Muscle layer of duodenum (tissue), 2 donors: ENCODE data around the gene GLIS1.

ENCODE experiments used
- H3K27ac ChIP-seq: one replicate; pipeline ENCODE4 v1.7.0; 2013; ENCODE audit warnings: mild to moderate bottlenecking, low read length
- H3K27me3 ChIP-seq: one replicate; pipeline ENCODE4 v1.7.0; 2013; ENCODE audit warnings: low read depth, mild to moderate bottlenecking, control low read depth, low read length
- H3K36me3 ChIP-seq, 2 donors: one replicate each; pipeline ENCODE4 v1.7.0; 2013; ENCODE audit warnings: low read length in 2 of 2, control low read depth in 1 of 2, mild to moderate bottlenecking in 1 of 2; ENCODE audit not compliant: insufficient read depth in 2 of 2, control insufficient read depth in 1 of 2
- H3K4me1 ChIP-seq, 2 donors: one replicate each; pipeline ENCODE4 v1.7.0; 2013; ENCODE audit warnings: low read length in 2 of 2, mild to moderate bottlenecking in 2 of 2, control low read depth in 1 of 2, moderate library complexity in 1 of 2; ENCODE audit not compliant: insufficient read depth in 2 of 2, control insufficient read depth in 1 of 2
- H3K4me3 ChIP-seq, 2 donors: one replicate each; pipeline ENCODE4 v1.7.0; 2013; ENCODE audit warnings: low read length in 2 of 2, low read depth in 1 of 2, mild to moderate bottlenecking in 1 of 2
- H3K9me3 ChIP-seq, 2 donors: one replicate each; pipeline ENCODE4 v1.7.0; 2013; ENCODE audit warnings: low read length in 2 of 2, control low read depth in 1 of 2, mild to moderate bottlenecking in 1 of 2; ENCODE audit not compliant: control insufficient read depth in 1 of 2
- donor health status: healthy.

GLIS1 gene

GRCh38 chr1:53627666-53628065 is 111.3 kb downstream of the GLIS1 start:
- no peaks in the 10 kb centered on the region for H3K4me1 ChIP-seq
- H3K27me3 ChIP-seq, result no peaks in the 10 kb centered on the region
- H3K9me3 ChIP-seq, result no peaks in the 10 kb centered on the region
- no peaks in the 10 kb centered on the region for H3K36me3 ChIP-seq
- no peak overlapping the region for H3K27ac ChIP-seq
- H3K4me3 ChIP-seq, result no peak overlapping the region

GRCh38 chr1:53627031-53627430 is 111.9 kb downstream of the GLIS1 start:
- Histone ChIP-seq H3K36me3 (no peaks in the 10 kb centered on the region), H3K4me3 (no peak overlapping the region), H3K27me3 (no peaks in the 10 kb centered on the region), H3K4me1 (no peaks in the 10 kb centered on the region), H3K9me3 (no peaks in the 10 kb centered on the region), H3K27ac (no peak overlapping the region)

DNA sequence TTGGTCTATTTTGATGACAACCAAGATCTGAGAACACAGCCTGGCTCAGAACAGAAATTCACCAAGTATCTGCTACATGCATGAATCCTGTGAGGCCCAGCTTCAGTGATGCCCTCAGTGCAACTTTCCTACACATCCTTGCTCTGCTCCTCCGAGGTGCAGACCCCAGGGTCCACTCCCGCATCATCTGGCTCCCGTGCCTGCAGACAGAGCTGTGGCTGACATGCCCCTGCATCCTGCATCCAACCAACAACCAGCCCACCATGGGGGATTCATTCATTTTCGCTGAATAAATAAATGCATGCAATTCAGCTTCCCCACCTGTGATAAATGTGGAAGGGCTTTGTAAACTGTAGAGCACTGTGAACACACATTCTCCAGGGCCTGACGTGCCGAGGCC is 112.3 kb downstream of the GLIS1 start:
- H3K36me3 ChIP-seq, result no peaks in the 10 kb centered on the region
- no peak overlapping the region for H3K4me3 ChIP-seq
- no peak overlapping the region for H3K27ac ChIP-seq
- no peaks in the 10 kb centered on the region for H3K27me3 ChIP-seq
- H3K4me1 ChIP-seq, result no peaks in the 10 kb centered on the region
- no peaks in the 10 kb centered on the region for H3K9me3 ChIP-seq

DNA sequence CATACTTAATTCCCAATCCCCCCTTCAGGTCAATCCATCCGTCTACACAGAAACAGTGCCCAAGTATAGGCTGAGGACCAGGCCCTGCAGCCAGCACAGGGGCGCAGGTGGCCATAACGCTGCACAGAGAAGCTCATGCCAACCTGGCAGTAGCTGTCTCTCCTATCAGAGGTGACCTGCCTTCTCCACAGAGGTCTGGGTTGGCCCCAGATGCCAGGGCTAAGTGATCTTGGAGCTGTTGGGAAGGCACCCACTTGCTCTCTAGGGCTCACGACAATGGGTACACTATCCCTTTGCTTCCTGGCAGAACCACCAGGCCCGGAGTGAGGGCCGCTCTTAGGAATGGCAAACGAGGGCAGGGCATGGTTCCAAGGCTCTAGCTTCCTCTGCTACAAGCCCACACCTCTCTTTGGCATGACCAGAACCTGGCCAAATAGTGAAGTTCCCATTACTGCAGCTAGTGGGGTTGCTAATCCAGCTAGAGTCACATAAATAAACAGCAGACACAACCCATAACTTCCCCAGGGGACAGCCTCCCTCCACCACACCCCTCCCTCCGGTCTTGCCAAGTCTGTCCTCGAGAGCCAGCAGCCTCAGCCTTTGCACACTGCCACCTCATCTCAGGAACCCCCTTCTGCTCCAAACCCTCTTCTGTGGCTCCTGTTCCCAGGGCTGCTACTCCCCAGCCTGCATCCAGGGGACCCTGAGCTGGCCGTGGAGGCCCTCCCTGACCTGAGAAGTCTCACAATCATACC is 113.0 kb downstream of the GLIS1 start:
- Histone ChIP-seq H3K4me1 (no peaks in the 10 kb centered on the region), H3K27me3 (no peaks in the 10 kb centered on the region), H3K9me3 (no peaks in the 10 kb centered on the region), H3K4me3 (no peak overlapping the region), H3K27ac (no peak overlapping the region), H3K36me3 (no peaks in the 10 kb centered on the region)

DNA sequence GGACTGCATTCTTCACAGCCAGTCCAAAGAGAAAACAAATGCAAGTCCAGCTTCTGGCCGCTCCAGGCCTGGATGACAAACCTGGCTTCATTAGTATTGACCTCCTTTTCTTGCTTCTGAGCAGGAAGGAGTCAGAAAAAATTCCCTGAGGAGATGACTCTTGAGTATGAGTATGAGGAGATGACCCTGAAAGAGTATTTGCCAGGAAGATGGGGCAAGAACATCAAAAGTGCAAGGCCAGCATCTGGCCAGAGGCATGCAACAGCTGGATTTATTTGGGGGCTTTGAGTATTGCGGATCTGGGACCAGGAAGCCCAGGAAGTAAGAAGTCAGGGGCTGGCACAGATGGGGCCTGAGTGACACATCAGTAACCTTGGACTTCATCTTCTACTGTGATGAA is 113.9 kb downstream of the GLIS1 start:
- Histone ChIP-seq H3K27ac (no peak overlapping the region), H3K36me3 (no peaks in the 10 kb centered on the region), H3K4me3 (no peak overlapping the region), H3K9me3 (no peaks in the 10 kb centered on the region), H3K27me3 (no peaks in the 10 kb centered on the region), H3K4me1 (peaks cover 0 to 6% of the 10 kb centered on the region in 2 donors)

- Histone ChIP-seq H3K4me3 (no peak overlapping the region), H3K4me1 (peaks cover 0 to 7% of the 10 kb centered on the region in 2 donors), H3K27ac (no peak overlapping the region), H3K27me3 (no peaks in the 10 kb centered on the region), H3K36me3 (no peaks in the 10 kb centered on the region), H3K9me3 (no peaks in the 10 kb centered on the region)
Observed at GRCh38 chr1:53622531-53622930, 116.4 kb downstream of the GLIS1 start.

GRCh38 chr1:53621144-53621543 is 117.8 kb downstream of the GLIS1 start:
- no peak overlapping the region for H3K27ac ChIP-seq
- peaks cover 0 to 7% of the 10 kb centered on the region in 2 donors for H3K4me1 ChIP-seq
- H3K27me3 ChIP-seq, result no peaks in the 10 kb centered on the region
- no peaks in the 10 kb centered on the region for H3K36me3 ChIP-seq
- no peaks in the 10 kb centered on the region for H3K9me3 ChIP-seq
- H3K4me3 ChIP-seq, result no peak overlapping the region

DNA sequence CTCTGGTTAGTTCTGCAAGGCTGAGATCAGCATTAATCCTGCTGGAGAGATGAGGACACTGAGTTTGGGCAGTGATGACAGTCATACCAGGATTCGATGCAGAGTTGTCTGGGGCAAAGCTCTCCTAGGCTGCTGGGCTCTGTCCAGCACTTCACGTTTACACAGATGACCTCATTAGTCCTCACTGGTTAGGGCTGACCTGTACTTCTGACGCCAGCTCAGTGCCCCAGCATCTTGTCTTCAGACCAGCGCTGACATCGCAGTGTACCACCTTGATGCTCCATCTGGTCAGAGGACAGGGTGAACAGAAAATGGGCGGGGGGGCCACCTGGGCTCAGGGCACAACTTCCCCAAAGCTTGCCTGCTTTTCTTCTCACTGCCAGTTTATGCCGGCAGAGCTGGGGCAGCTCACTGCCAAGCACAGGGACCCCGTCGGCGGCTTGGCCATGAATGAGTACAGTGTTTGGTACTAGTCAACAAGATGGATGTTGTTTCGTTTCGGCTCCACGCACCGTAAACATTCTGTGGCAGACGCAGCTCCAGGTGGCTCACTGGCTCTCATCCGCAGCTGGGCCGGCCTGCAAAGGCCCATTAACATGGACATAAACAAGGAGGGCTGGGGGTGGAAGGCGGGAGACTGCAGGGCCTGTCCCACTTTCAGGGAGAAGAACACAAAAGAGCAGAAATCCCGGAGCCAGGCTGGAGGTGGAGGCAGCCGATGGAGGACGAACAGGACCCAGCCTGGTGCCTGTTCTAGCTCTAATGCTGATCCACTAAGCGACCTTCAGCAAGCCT is 118.7 kb downstream of the GLIS1 start:
- no peaks in the 10 kb centered on the region for H3K9me3 ChIP-seq
- H3K27ac ChIP-seq, result no peak overlapping the region
- H3K4me3 ChIP-seq, result peak overlapping the region in 1 of 2 donors; percentile 18
- H3K4me1 ChIP-seq, result peaks cover 0 to 7% of the 10 kb centered on the region in 2 donors
- no peaks in the 10 kb centered on the region for H3K27me3 ChIP-seq
- no peaks in the 10 kb centered on the region for H3K36me3 ChIP-seq

DNA sequence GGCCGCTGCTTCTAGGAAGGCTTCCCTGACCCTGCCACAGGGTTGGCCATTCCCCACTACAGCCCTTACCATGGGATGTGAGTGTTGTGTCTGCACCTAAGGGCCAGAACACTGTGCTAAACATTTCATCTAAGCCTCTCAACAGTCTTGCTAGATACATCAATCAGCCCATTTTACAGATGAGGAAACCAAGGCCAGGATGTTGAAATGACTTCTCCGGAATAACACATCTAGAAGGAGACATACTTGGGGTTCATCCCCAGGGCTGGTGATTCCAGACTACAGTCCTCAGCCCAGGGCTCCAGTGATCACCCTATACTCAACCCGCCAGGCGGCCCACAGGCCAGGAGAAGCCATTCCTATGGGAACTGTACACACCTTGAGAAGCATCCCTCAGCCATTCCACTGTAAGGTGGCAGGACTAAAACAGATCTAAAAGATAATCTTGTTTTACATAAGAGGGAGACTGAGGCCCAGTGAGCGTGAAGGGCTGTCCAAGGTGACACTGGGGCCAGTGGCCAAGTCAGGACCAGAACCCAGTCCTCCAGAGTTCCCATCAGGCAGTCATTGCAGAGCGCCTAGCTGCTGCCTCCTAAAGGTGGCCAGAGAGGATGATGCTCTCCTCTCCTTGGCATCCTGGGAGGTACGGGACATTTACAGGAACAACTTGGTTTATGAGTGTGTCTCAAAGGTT is 119.5 kb downstream of the GLIS1 start:
- no peaks in the 10 kb centered on the region for H3K36me3 ChIP-seq
- no peak overlapping the region for H3K27ac ChIP-seq
- H3K4me1 ChIP-seq, result peaks cover 0 to 7% of the 10 kb centered on the region in 2 donors
- H3K4me3 ChIP-seq, result no peak overlapping the region
- H3K9me3 ChIP-seq, result no peaks in the 10 kb centered on the region
- H3K27me3 ChIP-seq, result no peaks in the 10 kb centered on the region

- no peak overlapping the region for H3K4me3 ChIP-seq
- H3K27ac ChIP-seq, result no peak overlapping the region
Observed at GRCh38 chr1:53618500-53619366, 120.2 kb downstream of the GLIS1 start.

More at GRCh38 chr1:53618500-53619366, 120.2 kb downstream of the GLIS1 start:
- H3K9me3 ChIP-seq, result no peaks in the 10 kb centered on the region
- H3K4me1 ChIP-seq, result peaks cover 0 to 7% of the 10 kb centered on the region in 2 donors
- H3K36me3 ChIP-seq, result no peaks in the 10 kb centered on the region
- H3K27me3 ChIP-seq, result no peaks in the 10 kb centered on the region
